GM23338 (cell line): Measurements from ENCODE around the gene ARMC8. TPM values are rescaled to one million over a fixed set of nuclear protein-coding genes. Genes with fewer than 3 reads are reported as not detected.

Source experiments
- ATAC-seq: fragments of 200-7000 bp; cut with Tn5 transposase; 3 replicates; pipeline ENCODE4 v1.9.1; 2020
- DNase-seq: peaks from one replicate; pipeline ENCODE4 v3.0.0-alpha.2; 2015; ENCODE audit warnings: low spot score
- H2AFZ ChIP-seq: fragments of 200-600 bp; sonication (generic); 2 replicates; pipeline ENCODE4 v1.8.0; 2016; ENCODE audit warnings: antibody characterized with exemption, mild to moderate bottlenecking, moderate library complexity
- H3F3A ChIP-seq: fragments of 200-600 bp; sonication (generic); replicated peaks from 2 replicates; pipeline ENCODE4 v1.8.0; 2017; ENCODE audit warnings: antibody characterized with exemption, mixed run types, low read depth
- H3K27ac ChIP-seq: fragments of 200-600 bp; sonication (generic); 2 replicates; pipeline ENCODE4 v1.6.1; 2016; ENCODE audit warnings: low read depth
- H3K27me3 ChIP-seq: fragments of 200-600 bp; sonication (generic); 2 replicates; pipeline ENCODE4 v1.8.0; 2016; ENCODE audit warnings: mild to moderate bottlenecking, mixed run types, moderate library complexity; ENCODE audit not compliant: insufficient read depth
- H3K36me3 ChIP-seq: fragments of 200-600 bp; sonication (generic); 2 replicates; pipeline ENCODE4 v1.8.0; 2016; ENCODE audit warnings: mild to moderate bottlenecking; ENCODE audit not compliant: insufficient read depth
- H3K4me1 ChIP-seq: fragments of 200-600 bp; sonication (generic); 2 replicates; pipeline ENCODE4 v1.8.0; 2016; ENCODE audit warnings: mild to moderate bottlenecking, moderate library complexity; ENCODE audit not compliant: insufficient read depth
- H3K4me2 ChIP-seq: fragments of 200-600 bp; sonication (generic); 2 replicates; pipeline ENCODE4 v1.7.1; 2017; ENCODE audit warnings: mixed run types
- H3K4me3 ChIP-seq: fragments of 200-600 bp; sonication (generic); 2 replicates; pipeline ENCODE4 v1.6.1; 2016; ENCODE audit warnings: mixed run types
- H3K79me2 ChIP-seq: fragments of 200-600 bp; sonication (generic); replicated peaks from 2 replicates; pipeline ENCODE4 v1.8.0; 2017; ENCODE audit warnings: mild to moderate bottlenecking; ENCODE audit not compliant: insufficient read depth
- H3K9me2 ChIP-seq: fragments of 200-600 bp; sonication (generic); 2 replicates; pipeline ENCODE4 v1.8.0; 2017; ENCODE audit not compliant: insufficient read depth
- H4K20me1 ChIP-seq: fragments of 200-600 bp; sonication (generic); replicated peaks from 2 replicates; pipeline ENCODE4 v1.8.0; 2017; ENCODE audit warnings: mild to moderate bottlenecking; ENCODE audit not compliant: insufficient read depth
- H3K27ac Mint-ChIP-seq: 2 replicates; pipeline ENCODE4 v1.8.0; 2020; ENCODE audit warnings: inconsistent platforms, mild to moderate bottlenecking, moderate library complexity, mixed read lengths
- H3K27me3 Mint-ChIP-seq: 3 replicates; pipeline ENCODE4 v1.8.0; 2022; ENCODE audit warnings: low read depth, mild to moderate bottlenecking, moderate library complexity, mixed read lengths, inconsistent platforms; ENCODE audit not compliant: insufficient read depth, poor library complexity
- H3K36me3 Mint-ChIP-seq: 3 replicates; pipeline ENCODE4 v1.8.0; 2021; ENCODE audit warnings: low read depth, mild to moderate bottlenecking, inconsistent platforms, moderate library complexity, mixed read lengths
- H3K4me1 Mint-ChIP-seq: 3 replicates; pipeline ENCODE4 v1.8.0; 2020; ENCODE audit warnings: mild to moderate bottlenecking, inconsistent platforms, mixed read lengths
- H3K4me3 Mint-ChIP-seq: 3 replicates; pipeline ENCODE4 v1.8.0; 2021; ENCODE audit warnings: moderate library complexity, mild to moderate bottlenecking, inconsistent platforms, mixed read lengths
- H3K9me3 Mint-ChIP-seq: 3 replicates; pipeline ENCODE4 v1.8.0; 2020; ENCODE audit warnings: moderate library complexity, mild to moderate bottlenecking, inconsistent platforms, mixed read lengths
- CREB1 ChIP-seq: fragments of 250-450 bp; sonication (Bioruptor Pico); IDR thresholded peaks from 2 replicates; pipeline ENCODE4 v1.5.0; 2020; ENCODE audit warnings: low read depth, mild to moderate bottlenecking, moderate library complexity
- EZH2 ChIP-seq: fragments of 200-600 bp; sonication (generic); IDR thresholded peaks from one replicate; pipeline ENCODE4 v1.8.0; 2017; ENCODE audit warnings: antibody characterized with exemption, mild to moderate bottlenecking, low read depth; ENCODE audit not compliant: unreplicated experiment
- EZH2phosphoT487 ChIP-seq: fragments of 200-600 bp; sonication (generic); IDR thresholded peaks from one replicate; pipeline ENCODE4 v1.8.1; 2018; ENCODE audit warnings: antibody characterized with exemption; ENCODE audit not compliant: unreplicated experiment
- JUNB ChIP-seq: IDR thresholded peaks from one replicate; pipeline ENCODE4 v1.6.1; 2016; ENCODE audit warnings: antibody characterized with exemption; ENCODE audit not compliant: unreplicated experiment
- POLR2AphosphoS5 ChIP-seq: IDR thresholded peaks from 2 replicates; pipeline ENCODE4 v1.6.1; 2016; ENCODE audit warnings: antibody characterized with exemption, low read depth
- STAT1 ChIP-seq: IDR thresholded peaks from one replicate; pipeline ENCODE4 v1.6.1; 2016; ENCODE audit warnings: antibody characterized with exemption; ENCODE audit not compliant: unreplicated experiment
- ZNF114 ChIP-seq: fragments of 250-450 bp; sonication (Bioruptor Pico); IDR thresholded peaks from 2 replicates; pipeline ENCODE4 v1.5.0; 2020; ENCODE audit warnings: mild to moderate bottlenecking, moderate library complexity
- ZNF331 ChIP-seq: fragments of 250-450 bp; sonication (Bioruptor Pico); IDR thresholded peaks from 2 replicates; pipeline ENCODE4 v1.5.0; 2020; ENCODE audit warnings: low read depth, mild to moderate bottlenecking, moderate library complexity
- polyA plus RNA-seq: library from polyadenylated mRNA; unstranded; fragments of >200 nt; fragmentation: Nextera tagmentation; extraction: Ambion mirVana; gene quantifications from 2 replicates; pipeline ENCODE4 v1.2.1, GENCODE V29; 2016
- total RNA-seq: library from RNA; depleted of rRNA; stranded (reverse); fragments of >200 nt; shearing (Covaris generic); gene quantifications from 2 replicates; pipeline ENCODE4 v1.2.3, GENCODE V29; 2014
- TF ChIP-seq, protein P1 (sequence below), 2 experiments: fragments of 200-600 bp in 1 of 2; sonication (generic) in 1 of 2; conservative IDR thresholded peaks; 2 replicates each; pipeline versions ENCODE4 v1.5.1 to v1.6.1; 2016 to 2017; ENCODE audit warnings: antibody characterized with exemption in 2 of 2, low read depth in 2 of 2, mild to moderate bottlenecking in 2 of 2, moderate library complexity in 1 of 2
- TF ChIP-seq, protein P2 (sequence below): IDR thresholded peaks from 2 replicates; pipeline ENCODE4 v1.6.1; 2016; ENCODE audit warnings: antibody characterized with exemption
- TF ChIP-seq, protein P3 (sequence below): IDR thresholded peaks from one replicate; pipeline ENCODE4 v1.6.1; 2018; ENCODE audit warnings: antibody characterized with exemption; ENCODE audit not compliant: unreplicated experiment

ARMC8 gene
- total and polyA plus RNA-seq, 2 experiments from 2014 or later, result 36.8 to 61.4 TPM

DNA sequence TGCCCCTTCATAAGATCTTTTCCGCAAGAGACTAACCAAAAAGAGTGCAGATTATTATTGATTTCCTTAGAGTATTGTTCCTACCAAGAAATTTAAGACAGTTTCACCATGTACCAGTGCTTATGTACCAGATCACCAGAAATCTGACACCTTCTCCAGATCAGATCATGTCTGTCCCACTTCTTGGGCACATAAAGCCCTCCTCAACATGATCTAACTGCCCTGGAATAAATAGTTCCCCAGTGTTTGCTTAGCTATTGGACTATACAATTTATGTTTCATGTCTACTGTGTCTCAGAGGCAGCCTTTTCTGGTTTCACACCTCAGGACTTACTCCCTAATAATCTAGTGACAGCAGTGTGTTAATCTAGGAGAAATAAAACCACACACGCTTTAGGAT, 95.7 kb downstream of the ARMC8 start:
- H3K36me3 Mint-ChIP-seq, result no peaks in the 10 kb centered on the region
- H3K27me3 Mint-ChIP-seq, result no peaks in the 10 kb centered on the region
- no peaks in the 10 kb centered on the region for H3K9me2 ChIP-seq
- no peaks in the 10 kb centered on the region for H3K4me1 ChIP-seq
- H3K27ac ChIP-seq, result no peak overlapping the region
- no peaks in the 10 kb centered on the region for H3K79me2 ChIP-seq
- peaks cover 12% of the 10 kb centered on the region for H3K4me1 Mint-ChIP-seq
- no peak overlapping the region for H3K4me3 ChIP-seq
- no peaks in the 10 kb centered on the region for H3F3A ChIP-seq
- no peaks in the 10 kb centered on the region for H4K20me1 ChIP-seq
- peaks cover 10% of the 10 kb centered on the region; the same call in 1 of the 2 replicates for H3K36me3 ChIP-seq
- H2AFZ ChIP-seq, result no peak overlapping the region
- H3K4me3 Mint-ChIP-seq, result no peak overlapping the region
- no peak overlapping the region for H3K4me2 ChIP-seq
- no peaks in the 10 kb centered on the region for H3K9me3 Mint-ChIP-seq
- no peak for TF ChIP-seq CREB1 (CRISPR knock-in tag)
- no peak overlapping the region for H3K27ac Mint-ChIP-seq
- ATAC-seq (no peak), DNase-seq (no peak)
- no peaks in the 10 kb centered on the region for H3K27me3 ChIP-seq

DNA sequence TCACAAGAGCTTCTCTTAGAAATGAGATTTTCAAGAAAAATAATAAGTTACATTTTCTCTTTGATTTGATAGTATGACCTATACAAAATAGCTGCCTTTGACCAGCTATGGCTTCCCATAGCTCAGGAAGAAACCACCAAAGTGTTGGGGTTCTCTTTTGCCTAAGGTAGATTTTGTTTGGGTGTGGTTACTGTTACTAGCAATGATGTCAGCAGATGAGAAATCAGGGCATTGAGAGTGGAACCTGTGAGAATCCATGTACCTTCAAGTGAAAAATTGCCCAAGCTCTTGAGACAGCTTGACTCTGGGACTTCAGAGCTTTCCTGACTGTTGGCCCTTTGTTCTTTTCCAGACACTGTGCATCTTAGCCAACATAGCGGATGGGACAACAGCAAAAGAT, 97.0 kb downstream of the ARMC8 start:
- H2AFZ ChIP-seq, result no peak overlapping the region
- H3K27ac ChIP-seq, result no peak overlapping the region
- TF ChIP-seq, protein P1, sequence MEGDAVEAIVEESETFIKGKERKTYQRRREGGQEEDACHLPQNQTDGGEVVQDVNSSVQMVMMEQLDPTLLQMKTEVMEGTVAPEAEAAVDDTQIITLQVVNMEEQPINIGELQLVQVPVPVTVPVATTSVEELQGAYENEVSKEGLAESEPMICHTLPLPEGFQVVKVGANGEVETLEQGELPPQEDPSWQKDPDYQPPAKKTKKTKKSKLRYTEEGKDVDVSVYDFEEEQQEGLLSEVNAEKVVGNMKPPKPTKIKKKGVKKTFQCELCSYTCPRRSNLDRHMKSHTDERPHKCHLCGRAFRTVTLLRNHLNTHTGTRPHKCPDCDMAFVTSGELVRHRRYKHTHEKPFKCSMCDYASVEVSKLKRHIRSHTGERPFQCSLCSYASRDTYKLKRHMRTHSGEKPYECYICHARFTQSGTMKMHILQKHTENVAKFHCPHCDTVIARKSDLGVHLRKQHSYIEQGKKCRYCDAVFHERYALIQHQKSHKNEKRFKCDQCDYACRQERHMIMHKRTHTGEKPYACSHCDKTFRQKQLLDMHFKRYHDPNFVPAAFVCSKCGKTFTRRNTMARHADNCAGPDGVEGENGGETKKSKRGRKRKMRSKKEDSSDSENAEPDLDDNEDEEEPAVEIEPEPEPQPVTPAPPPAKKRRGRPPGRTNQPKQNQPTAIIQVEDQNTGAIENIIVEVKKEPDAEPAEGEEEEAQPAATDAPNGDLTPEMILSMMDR (conservative IDR thresholded peaks at IDR 0.05; ENCODE audit: low read depth in 2 of 2), result no peak
- TF ChIP-seq, protein P2, sequence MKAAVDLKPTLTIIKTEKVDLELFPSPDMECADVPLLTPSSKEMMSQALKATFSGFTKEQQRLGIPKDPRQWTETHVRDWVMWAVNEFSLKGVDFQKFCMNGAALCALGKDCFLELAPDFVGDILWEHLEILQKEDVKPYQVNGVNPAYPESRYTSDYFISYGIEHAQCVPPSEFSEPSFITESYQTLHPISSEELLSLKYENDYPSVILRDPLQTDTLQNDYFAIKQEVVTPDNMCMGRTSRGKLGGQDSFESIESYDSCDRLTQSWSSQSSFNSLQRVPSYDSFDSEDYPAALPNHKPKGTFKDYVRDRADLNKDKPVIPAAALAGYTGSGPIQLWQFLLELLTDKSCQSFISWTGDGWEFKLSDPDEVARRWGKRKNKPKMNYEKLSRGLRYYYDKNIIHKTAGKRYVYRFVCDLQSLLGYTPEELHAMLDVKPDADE, result no peak
- TF ChIP-seq ZNF331 (no peak), CREB1 (CRISPR knock-in tag) (no peak), JUNB (no peak), ZNF114 (CRISPR knock-in tag) (no peak), EZH2 (no peak), POLR2AphosphoS5 (no peak), STAT1 (no peak), EZH2phosphoT487 (no peak)
- TF ChIP-seq, protein P3, sequence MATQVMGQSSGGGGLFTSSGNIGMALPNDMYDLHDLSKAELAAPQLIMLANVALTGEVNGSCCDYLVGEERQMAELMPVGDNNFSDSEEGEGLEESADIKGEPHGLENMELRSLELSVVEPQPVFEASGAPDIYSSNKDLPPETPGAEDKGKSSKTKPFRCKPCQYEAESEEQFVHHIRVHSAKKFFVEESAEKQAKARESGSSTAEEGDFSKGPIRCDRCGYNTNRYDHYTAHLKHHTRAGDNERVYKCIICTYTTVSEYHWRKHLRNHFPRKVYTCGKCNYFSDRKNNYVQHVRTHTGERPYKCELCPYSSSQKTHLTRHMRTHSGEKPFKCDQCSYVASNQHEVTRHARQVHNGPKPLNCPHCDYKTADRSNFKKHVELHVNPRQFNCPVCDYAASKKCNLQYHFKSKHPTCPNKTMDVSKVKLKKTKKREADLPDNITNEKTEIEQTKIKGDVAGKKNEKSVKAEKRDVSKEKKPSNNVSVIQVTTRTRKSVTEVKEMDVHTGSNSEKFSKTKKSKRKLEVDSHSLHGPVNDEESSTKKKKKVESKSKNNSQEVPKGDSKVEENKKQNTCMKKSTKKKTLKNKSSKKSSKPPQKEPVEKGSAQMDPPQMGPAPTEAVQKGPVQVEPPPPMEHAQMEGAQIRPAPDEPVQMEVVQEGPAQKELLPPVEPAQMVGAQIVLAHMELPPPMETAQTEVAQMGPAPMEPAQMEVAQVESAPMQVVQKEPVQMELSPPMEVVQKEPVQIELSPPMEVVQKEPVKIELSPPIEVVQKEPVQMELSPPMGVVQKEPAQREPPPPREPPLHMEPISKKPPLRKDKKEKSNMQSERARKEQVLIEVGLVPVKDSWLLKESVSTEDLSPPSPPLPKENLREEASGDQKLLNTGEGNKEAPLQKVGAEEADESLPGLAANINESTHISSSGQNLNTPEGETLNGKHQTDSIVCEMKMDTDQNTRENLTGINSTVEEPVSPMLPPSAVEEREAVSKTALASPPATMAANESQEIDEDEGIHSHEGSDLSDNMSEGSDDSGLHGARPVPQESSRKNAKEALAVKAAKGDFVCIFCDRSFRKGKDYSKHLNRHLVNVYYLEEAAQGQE, result no peak

More for the DNA sequence above, 97.0 kb downstream of the ARMC8 start:
- no peaks in the 10 kb centered on the region for H3K27me3 ChIP-seq
- Mint-ChIP-seq H3K27ac (no peak overlapping the region), H3K4me3 (no peak overlapping the region), H3K9me3 (no peaks in the 10 kb centered on the region), H3K36me3 (peaks cover 3% of the 10 kb centered on the region; the same call in 1 of the 3 replicates), H3K27me3 (no peaks in the 10 kb centered on the region), H3K4me1 (peaks cover 12% of the 10 kb centered on the region)
- H3K4me2 ChIP-seq, result no peak overlapping the region
- DNase-seq (no peak), ATAC-seq (no peak)
- no peaks in the 10 kb centered on the region for H3K9me2 ChIP-seq
- no peaks in the 10 kb centered on the region for H4K20me1 ChIP-seq
- H3K4me3 ChIP-seq, result no peak overlapping the region
- no peaks in the 10 kb centered on the region for H3K79me2 ChIP-seq
- H3K36me3 ChIP-seq, result peaks cover 13% of the 10 kb centered on the region; the same call in 1 of the 2 replicates
- H3K4me1 ChIP-seq, result no peaks in the 10 kb centered on the region
- no peaks in the 10 kb centered on the region for H3F3A ChIP-seq
